ENCODE data around the gene RNPS1. TPM values are rescaled to one million over a fixed set of nuclear protein-coding genes. Genes with fewer than 3 reads are reported as not detected.

The RNPS1 gene
- total and polyA plus RNA-seq, 9 of the 15 experiments (the other 6 are each of a cell fraction or from before 2014, with no cell fraction given): 44.9 to 338 (median 202) TPM

DNA sequence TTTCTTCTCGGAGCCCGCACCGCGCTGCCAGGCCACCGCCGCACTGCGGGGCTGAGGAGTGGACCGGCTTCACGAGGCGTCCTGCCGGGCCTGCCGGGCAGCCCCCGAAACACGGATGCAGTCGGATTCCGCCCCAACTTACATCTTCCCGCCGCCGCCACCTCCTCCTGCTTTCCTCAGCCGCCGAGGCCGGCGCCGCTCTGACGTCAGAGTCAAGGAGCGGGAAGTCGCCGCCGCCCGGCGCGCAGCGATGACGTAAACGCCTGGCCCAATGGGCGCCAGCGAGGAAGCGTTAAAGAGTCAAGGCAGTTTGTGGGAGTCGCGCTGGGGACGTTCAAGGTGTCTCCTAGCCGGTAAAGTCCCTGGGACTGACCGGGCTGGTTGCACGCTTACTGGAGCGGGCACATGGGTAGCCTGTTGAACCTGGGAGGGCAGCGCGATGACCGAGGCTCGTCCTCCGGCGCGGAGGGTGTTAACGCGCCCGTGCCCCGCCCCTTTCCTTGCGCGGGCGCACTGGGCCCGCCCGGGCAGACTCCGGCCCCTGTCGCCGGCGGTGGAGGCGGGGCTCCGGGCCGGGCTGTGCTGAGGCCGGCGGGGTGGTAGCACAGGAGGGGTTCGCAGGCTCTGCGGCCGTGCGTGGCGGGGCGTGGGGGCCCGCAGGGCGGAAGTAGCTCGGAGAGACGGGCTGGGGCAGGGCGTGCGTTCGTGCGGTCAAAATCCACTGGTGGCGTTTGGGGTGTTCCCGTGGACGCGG lies at the start of gene RNPS1 (continued):
- TF ChIP-seq, protein P1, sequence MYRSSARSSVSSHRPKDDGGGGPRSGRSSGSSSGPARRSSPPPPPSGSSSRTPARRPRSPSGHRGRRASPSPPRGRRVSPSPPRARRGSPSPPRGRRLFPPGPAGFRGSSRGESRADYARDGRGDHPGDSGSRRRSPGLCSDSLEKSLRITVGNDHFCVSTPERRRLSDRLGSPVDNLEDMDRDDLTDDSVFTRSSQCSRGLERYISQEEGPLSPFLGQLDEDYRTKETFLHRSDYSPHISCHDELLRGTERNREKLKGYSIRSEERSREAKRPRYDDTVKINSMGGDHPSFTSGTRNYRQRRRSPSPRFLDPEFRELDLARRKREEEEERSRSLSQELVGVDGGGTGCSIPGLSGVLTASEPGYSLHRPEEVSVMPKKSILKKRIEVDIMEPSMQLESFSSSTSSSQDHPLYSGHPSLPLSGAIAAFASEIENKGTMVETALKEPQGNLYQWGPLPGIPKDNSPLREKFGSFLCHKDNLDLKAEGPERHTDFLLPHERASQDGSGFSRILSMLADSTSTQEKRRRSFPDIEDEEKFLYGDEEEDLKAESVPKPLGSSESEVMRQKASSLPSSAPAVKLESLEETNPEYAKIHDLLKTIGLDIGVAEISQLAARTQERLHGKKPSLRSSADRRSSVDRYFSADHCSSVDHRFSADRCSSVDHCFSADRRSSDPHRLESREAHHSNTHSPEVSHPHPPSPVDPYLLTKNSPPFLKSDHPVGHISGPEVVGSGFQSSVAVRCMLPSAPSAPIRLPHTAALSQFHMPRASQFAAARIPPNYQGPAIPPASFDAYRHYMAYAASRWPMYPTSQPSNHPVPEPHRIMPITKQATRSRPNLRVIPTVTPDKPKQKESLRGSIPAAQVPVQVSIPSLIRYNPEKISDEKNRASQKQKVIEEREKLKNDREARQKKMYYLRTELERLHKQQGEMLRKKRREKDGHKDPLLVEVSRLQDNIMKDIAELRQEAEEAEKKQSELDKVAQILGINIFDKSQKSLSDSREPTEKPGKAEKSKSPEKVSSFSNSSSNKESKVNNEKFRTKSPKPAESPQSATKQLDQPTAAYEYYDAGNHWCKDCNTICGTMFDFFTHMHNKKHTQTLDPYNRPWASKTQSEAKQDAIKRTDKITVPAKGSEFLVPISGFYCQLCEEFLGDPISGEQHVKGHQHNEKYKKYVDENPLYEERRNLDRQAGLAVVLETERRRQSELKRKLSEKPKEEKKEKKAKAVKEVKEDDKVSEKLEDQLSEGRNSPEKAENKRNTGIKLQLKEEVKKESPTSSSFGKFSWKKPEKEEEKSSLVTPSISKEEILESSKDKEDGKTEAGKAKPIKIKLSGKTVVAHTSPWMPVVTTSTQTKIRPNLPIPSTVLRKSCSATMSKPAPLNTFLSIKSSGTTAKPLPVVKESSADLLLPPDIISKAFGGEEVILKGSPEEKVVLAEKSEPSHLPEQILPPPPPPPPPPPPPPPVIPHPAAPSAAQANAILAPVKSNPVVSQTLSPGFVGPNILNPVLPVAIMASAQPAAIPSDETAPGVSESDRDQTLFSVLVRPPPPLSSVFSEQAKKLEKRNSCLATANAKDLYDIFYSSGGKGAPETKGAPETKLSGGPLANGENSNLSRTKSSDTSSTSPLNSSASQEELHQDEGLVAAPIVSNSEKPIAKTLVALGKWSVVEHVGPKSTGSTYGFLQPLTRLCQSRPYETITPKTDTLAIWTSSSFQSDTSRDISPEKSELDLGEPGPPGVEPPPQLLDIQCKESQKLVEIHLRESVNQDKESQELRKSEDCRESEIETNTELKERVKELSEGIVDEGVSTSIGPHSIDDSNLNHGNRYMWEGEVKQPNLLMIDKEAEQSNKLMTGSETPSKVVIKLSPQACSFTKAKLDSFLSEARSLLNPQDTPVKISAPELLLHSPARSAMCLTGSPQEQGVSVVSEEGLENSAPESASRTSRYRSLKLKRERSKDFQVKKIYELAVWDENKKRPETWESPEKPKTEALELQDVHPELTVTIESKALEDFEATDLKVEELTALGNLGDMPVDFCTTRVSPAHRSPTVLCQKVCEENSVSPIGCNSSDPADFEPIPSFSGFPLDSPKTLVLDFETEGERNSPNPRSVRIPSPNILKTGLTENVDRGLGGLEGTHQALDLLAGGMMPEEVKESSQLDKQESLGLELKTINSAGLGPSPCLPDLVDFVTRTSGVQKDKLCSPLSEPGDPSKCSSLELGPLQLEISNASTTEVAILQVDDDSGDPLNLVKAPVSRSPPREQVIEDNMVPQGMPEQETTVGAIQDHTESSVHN (IDR thresholded peaks at IDR 0.05; ENCODE audit: borderline replicate concordance in 1 of 2, low read depth in 1 of 2): peak in 1 of 2 experiments; percentile 98; a peak in 2 of 4 replicates
- TF ChIP-seq NCOA1 (IDR thresholded peaks at IDR 0.05; ENCODE audit: low read depth) (peak; percentile 46; the same call in 1 of the 2 replicates), ZNF133 (CRISPR knock-in tag; IDR thresholded peaks at IDR 0.05) (no peak), SNRNP70 (optimal IDR thresholded peaks at IDR 0.05; ENCODE audit: low read depth, low read length) (no peak), PREB (CRISPR knock-in tag; IDR thresholded peaks at IDR 0.05) (no peak), NBN (IDR thresholded peaks at IDR 0.05; ENCODE audit: low read depth) (peak; percentile 98), PML (IDR thresholded peaks at IDR 0.05; ENCODE audit: low read length) (peak; percentile 87), GABPB2 (CRISPR knock-in tag; conservative IDR thresholded peaks at IDR 0.05) (no peak; the same call in 1 of the 2 replicates), TAF7 (tag; IDR thresholded peaks at IDR 0.05) (peak; percentile 96), ZNF3 (CRISPR knock-in tag; IDR thresholded peaks at IDR 0.05) (no peak), SPI1 (IDR thresholded peaks at IDR 0.05; ENCODE audit: borderline replicate concordance, low read depth, low read length) (no peak; the same call in 1 of the 2 replicates), SMARCE1 (IDR thresholded peaks at IDR 0.05) (no peak), ZNF212 (CRISPR knock-in tag; IDR thresholded peaks at IDR 0.05) (no peak), TCF3 (CRISPR knock-in tag; IDR thresholded peaks at IDR 0.05) (no peak), ZNF311 (CRISPR knock-in tag; IDR thresholded peaks at IDR 0.05) (no peak), NFXL1 (CRISPR knock-in tag; IDR thresholded peaks at IDR 0.05) (no peak), SRSF7 (optimal IDR thresholded peaks at IDR 0.05; ENCODE audit: low read depth, low read length) (no peak)
- TF ChIP-seq, protein P2, sequence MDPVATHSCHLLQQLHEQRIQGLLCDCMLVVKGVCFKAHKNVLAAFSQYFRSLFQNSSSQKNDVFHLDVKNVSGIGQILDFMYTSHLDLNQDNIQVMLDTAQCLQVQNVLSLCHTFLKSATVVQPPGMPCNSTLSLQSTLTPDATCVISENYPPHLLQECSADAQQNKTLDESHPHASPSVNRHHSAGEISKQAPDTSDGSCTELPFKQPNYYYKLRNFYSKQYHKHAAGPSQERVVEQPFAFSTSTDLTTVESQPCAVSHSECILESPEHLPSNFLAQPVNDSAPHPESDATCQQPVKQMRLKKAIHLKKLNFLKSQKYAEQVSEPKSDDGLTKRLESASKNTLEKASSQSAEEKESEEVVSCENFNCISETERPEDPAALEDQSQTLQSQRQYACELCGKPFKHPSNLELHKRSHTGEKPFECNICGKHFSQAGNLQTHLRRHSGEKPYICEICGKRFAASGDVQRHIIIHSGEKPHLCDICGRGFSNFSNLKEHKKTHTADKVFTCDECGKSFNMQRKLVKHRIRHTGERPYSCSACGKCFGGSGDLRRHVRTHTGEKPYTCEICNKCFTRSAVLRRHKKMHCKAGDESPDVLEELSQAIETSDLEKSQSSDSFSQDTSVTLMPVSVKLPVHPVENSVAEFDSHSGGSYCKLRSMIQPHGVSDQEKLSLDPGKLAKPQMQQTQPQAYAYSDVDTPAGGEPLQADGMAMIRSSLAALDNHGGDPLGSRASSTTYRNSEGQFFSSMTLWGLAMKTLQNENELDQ (CRISPR knock-in tag; IDR thresholded peaks at IDR 0.05; ENCODE audit: borderline replicate concordance): no peak

Measured in K562 (cell line).